A172 (cell line): ENCODE measurements around the gene PPM1H. TPM values are rescaled to one million over a fixed set of nuclear protein-coding genes. Genes with fewer than 3 reads are reported as not detected.
"Not testable (repeated sequence)": the region's sequence is repeated elsewhere in the genome, so short reads cannot be mapped to it uniquely, and the experiment has no call there.

Source experiments
- DNase-seq: peaks from one replicate; pipeline ENCODE4 v3.0.0-alpha.2; 2015; ENCODE audit warnings: low spot score
- total RNA-seq: library from RNA; depleted of rRNA; stranded (reverse); fragments of >200 nt; shearing (Covaris generic); gene quantifications from 2 replicates; pipeline ENCODE4 v1.2.3, GENCODE V29; 2014

The PPM1H gene
- total RNA-seq, 1 experiment from 2014 or later, result 9.2 TPM

DNA sequence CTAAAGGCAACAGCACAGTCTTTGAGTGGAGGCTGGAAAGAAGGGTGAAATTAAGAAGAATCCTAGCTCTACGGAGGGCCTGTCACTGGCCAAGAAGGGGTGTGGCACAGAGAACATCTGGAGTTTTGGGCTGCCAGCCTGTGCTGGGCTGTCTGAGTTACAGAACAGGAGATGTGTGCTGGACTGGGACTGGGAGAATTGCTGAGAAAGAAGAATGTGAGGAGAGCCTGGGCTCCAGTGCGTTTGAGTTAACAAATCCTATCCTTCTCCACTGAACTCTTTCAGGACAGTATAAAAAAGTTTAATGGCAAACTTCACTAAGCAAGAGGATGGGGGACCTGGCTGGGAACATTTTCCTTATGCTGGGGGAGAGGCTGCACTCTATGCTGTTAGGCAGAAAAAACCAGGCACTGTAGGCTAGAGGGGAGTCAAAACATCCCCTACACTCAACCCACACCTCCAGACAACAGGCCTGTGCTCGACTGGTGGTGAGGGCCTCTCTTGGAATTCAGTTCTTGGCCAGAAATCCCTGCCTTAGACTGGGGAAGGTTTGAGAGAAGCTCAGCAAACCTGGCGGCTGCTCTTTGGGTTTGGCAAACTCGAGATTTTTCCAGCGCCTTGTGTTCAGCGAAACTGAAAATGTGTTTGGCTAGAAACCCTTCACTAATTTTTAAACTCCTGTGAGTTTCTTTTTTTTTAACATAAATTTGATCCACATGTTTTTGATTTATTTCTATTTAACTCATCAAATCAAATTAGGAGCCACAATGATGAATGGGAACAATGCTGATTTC, 251.0 kb downstream of the PPM1H start:
- DNase-seq, result no peak

GRCh38 chr12:62681306-62681705, 253.6 kb downstream of the PPM1H start:
- no peak for DNase-seq

DNA sequence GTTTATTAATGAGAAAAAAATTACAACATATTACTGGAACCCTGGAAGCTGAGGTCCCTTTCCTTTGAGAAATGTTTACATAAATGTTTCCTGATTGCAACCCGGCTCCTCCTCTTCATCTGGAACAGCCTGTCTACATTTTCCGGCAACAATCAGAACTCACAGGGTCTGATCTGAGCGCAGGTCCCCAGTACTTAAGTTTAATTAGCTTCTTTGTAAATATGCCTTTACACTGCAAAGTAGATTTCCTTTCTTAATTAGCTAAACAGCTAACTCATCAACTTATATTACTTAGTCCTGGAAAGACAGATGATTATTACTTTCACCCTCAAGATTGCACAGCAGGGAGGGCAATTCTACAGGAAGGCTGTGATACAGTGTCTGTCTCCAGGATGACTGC, 255.3 kb downstream of the PPM1H start:
- DNase-seq, result no peak

GRCh38 chr12:62677355-62677754, 257.6 kb downstream of the PPM1H start:
- DNase-seq, result no peak

DNA sequence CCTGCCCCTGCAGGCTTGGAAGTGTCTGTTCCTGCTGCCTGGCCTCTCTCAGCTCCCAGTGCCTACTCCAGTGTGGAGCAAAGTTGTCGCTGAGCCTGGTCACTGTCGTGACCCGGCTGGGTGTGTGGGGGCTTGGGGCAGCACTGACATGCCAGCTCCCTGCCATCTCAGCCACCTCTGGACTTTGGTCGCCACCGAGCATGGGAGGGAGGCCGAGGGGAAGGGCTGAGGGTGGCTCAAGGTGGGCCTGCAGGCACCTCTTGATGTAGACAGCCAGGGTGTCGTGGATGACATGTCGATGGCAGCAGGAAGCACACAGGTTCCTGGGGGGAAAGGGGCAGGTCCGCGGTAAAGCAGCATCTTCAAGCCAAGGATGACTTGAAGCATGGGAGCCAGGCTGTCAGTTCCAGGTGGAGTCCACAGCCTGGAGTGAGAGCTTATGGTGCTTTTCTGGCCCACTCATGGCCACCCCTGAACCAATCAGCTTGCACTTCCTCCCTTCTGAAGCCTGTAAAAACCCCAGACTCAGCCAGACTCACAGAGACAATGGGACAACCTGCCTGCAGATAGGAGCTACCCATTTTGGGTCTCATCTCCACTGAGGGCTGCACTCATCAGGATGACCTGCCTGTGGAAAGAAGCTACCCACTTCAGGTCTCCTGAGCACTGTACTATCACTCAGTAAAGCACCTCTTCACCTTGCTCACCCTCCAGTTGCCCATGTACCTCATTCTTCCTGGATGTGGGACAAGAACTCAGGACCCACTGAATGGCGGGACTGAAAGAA, 258.2 kb downstream of the PPM1H start:
- no peak for DNase-seq

DNA sequence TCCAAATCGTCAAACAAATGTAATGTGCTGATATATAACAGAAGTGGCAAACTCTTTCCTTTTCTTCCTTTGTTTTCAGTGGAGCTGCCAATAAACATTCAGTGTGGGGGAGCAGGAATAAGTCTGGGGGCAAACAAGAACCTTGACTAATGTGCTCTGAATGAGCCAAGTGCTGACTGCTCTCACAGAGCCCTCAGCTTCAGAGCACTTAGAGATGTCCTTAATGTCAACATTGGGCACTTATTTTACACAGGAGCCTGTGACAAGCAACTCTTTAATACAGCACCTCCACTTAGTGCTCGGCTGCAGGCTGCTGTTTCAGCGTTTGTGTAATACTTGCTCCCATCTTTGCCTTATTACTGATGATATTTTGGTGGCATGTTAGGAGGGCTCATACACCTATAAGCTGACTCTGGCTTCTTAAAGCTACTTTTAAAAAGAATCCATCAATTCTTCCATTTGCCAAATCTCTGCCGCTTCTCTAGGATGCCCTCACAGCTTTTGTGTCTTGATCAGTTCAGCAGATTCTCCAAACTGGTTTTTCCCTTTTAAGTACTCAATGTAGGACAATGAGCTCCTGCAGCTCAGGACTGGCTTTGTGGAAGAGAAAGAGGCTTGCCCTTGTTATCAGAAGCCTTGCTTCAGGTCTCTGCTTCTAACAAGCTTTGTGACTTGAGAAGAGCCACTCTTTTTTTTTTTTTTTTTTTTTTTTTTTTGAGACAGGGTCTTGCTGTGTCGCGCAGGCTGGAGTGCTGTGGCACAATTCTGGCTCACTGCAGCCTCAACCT, 261.7 kb downstream of the PPM1H start:
- no peak for DNase-seq

DNA sequence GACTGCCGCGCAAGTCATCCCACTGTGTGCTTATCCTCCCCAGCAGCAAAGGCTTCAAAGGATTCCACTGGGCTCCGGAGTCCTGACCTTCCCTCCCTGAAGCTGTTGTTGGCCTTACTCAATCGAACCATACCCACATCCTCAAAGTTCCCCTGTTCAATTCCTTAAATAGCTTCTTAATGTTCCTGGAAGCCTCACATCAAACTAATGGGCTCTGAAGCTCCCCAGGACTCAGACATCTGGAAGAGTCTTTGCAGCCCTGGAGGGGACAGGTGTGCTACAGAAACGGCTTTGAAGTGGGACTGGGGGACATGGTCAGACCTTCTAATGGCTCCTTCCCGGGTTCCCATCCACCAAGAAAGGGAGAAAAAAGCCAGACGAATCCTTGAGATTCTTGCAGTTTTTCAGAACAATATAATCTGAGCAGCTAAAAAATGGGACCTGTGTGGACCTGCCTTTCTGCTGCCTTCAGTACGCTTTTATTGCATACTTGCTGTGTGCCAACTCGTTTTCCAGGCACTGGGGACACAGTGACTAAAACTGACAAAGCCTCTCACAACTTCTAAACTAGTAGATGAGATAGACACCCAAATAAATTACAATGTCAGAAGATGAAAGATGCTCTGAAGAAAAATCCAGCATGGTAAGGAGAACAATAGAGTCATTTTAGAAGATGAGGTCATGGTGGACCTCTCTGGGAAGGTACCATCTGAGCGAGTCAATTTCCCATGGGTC, 263.8 kb downstream of the PPM1H start:
- no peak for DNase-seq

GRCh38 chr12:62668782-62669181, 266.2 kb downstream of the PPM1H start:
- no peak for DNase-seq

DNA sequence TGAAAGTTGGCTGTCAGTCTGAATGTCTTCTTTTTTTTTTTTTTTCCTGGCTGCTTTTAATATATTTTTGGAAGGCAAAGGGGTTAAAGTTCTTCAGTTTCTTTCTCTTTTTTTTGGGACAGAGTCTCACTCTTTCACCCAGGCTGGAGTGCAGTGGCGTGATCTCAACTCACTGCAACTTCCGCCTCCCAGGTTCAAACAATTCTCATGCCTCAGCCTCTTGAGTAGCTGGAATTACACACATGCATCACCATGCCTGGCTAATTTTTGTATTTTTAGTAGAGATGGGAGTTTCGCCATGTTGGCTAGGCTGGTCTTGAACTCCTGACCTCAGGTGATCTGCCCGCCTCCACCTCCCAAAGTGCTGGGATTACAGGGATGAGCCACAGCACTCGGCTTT, 270.0 kb downstream of the PPM1H start:
- not testable (repeated sequence) for DNase-seq

DNA sequence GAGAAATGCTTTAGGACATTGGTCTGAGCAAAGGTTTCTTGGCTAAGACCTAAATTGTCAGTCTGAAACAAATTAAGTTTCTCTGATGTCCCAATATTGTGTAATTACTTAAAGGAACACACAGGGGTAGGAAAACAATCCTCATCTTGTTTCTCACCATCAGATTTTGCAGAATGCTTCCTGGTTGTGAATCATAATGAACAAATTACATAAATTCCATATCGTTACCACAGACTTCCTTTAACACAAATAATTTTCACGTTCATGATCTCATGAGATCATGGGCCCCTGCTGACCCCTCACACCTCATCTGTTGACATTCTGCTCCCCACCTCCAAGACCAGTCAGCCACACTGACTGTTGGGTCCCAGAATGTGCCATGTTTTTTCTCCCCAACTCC, 274.2 kb downstream of the PPM1H start:
- peak; percentile 39 for DNase-seq

- DNase-seq, result no peak
These were observed 275.3 kb downstream of the PPM1H start for GRCh38 chr12:62659453-62660295.

GRCh38 chr12:62658910-62659309, 276.0 kb downstream of the PPM1H start:
- no peak for DNase-seq

GRCh38 chr12:62657363-62657632, 277.7 kb downstream of the PPM1H start:
- DNase-seq, result no peak

GRCh38 chr12:62656591-62657362, 278.2 kb downstream of the PPM1H start:
- no peak for DNase-seq

DNA sequence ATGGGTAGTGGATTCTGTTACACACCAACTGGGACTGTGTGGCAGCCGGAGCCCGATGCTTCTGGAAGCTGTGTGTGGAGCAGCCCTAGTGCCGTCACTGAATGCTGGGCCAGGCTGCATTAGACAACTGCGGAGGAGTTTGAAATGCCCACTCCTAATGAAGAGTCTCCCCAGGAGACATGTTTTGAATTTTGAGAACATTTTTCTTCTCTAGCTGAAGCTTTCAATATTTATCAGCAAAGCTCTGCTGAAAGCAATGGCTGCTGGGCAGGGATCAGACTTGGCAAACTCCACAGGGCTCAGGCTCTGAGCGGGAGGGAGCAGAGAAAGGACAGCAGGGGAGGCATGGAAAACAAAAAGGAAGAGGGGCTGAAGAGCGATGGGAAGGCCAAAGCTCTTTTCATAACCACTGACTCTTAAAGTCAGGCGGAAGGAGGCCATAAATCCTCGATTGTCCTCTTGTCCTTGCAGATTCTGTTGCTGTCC, 279.2 kb downstream of the PPM1H start:
- no peak for DNase-seq

- DNase-seq, result no peak
These were observed 280.4 kb downstream of the PPM1H start for GRCh38 chr12:62654326-62655241.

DNA sequence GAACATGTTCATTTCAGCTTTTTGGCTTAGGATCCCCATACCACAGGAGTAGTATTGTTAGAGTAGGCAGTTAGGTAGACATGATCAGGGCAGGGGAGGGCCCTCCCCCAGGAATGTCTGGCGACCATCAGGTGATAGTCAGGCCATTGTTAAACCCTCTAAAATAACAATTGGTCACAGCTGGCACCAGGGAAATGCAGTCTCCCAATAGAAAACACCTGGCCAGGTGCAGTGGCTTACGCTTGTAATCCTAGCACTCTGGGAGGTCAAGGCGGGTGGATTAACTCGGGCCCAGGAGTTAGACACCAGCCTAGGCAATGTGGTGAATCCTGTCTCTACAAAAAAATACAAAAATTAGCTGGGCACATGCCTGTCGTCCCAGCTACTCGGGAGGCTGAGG, 281.2 kb downstream of the PPM1H start:
- DNase-seq, result no peak

GRCh38 chr12:62653304-62653703, 281.6 kb downstream of the PPM1H start:
- no peak for DNase-seq

- DNase-seq, result no peak
These were observed 283.8 kb downstream of the PPM1H start for GRCh38 chr12:62651138-62651537.
